ENCODE measurements around the gene CYP4F8.
A peak's percentile ranks its signal among the peaks of the same experiment; 100 is the strongest.

The CYP4F8 gene

DNA sequence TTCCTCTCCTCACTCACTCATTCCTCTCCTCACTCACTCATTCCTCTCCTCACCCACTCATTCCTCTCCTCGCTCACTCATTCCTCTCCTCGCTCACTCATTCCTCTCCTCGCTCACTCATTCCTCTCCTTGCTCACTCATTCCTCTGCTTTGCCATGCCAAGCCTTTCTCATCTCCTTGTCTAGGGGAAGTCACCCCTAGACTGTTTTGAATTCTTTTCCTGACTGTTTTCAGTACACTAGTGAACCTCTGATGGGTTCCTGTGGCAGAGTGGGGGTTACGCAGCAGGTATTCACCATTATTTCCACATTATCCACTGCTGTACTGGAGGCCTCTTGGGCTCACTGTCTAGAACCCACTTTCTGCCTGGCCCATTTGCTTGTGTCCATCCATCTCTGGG, 1.2 kb downstream of the CYP4F8 start:
- DNase-seq: no peak

GRCh38 chr19:15616627-15617270, 1.7 kb downstream of the CYP4F8 start:
- no peak for DNase-seq

DNA sequence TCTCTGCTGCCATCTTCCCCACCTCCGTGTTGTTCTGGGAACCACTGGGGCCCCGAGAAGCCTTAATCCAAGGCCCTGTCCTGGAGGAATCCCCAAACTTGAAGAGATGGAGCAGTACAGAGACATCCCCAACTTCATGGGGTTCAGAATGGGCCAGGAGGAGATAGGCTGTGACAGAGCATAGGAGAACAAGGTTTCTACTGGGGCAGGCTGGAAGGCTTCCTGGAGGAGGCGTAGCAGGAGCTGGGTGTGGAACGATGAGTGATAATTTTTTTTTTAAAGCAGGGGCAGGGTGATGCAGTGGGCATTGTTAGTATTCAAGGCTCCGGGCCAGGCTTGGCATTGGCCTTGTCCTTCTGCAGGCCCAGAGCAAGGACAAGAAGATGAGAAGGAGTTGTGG, 3.3 kb downstream of the CYP4F8 start:
- no peak for DNase-seq

- DNase-seq: no peak
These were observed 6.8 kb downstream of the CYP4F8 start for GRCh38 chr19:15621801-15622200.

DNA sequence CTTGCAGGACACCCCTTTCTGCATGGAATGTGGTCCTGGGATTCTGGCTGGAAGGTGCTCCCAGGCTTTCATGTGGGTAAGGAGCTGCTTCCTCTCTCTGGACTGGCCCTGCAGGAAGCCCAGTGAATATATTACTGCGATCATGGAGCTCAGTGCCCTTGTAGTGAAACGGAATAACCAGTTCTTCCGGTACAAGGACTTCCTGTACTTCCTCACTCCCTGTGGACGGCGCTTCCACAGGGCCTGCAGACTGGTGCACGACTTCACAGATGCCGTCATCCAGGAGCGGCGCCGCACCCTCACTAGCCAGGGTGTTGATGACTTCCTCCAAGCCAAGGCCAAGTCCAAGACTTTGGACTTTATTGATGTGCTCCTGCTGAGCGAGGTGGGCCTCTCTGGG, 8.0 kb downstream of the CYP4F8 start:
- DNase-seq: no peak

- DNase-seq: no peak
These were observed 8.8 kb downstream of the CYP4F8 start for GRCh38 chr19:15623711-15624318.

DNA sequence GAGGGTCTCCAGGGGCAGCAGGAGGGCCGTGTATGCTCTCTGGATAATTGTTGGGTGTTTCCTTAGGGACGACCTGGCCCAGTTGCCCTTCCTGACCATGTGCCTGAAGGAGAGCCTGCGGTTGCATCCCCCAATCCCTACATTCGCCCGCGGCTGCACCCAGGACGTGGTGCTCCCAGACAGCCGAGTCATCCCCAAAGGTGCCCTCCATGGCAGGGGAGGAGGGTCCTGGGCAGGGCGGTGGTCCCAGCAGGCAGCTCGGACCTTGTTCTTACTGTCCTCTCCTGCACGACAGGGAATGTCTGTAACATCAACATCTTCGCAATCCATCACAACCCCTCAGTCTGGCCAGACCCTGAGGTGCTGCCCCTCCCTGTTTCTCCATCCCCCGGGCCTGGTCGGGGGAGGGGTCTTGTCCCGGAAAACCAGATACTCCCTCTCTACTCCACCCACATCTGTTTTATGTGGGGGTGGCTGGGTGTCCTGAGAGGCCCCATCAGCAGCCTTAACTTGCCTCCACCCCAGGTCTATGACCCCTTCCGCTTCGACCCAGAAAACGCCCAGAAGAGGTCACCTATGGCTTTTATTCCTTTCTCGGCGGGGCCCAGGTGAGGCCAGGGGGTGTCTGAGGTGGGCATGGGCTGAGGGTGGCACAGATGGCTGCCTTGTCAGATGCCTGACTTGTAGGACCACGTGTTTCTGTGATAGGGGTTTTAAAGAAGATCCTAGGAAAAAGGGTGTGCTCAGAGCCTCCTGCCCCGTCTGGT, 13.4 kb downstream of the CYP4F8 start:
- DNase-seq: no peak

GRCh38 chr19:15629003-15629880, 14.2 kb downstream of the CYP4F8 start:
- peak in 49 of 51 donors; percentile 2 to 81 (median 46) for DNase-seq

DNA sequence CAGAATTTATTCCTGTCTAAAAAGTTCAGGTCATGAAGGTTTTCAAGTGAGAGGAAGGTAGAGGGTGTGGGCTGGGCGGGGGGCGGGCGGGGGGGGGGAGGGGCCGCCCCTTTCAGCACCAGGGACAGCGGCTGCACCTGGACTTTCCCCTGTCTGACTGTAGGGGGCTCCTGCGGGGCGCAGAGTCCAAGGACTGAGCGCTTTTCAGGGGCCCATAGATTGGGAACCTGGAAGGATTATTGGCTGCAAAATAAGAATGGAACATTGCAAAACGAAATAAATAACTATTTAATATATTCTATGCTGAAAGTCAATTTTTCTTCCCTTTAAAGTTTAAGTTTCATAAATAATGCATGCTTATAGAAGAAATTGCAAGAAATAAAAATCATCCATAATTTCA, 16.8 kb downstream of the CYP4F8 start:
- DNase-seq: peak in 2 of 51 donors; percentile 1 to 6

DNA sequence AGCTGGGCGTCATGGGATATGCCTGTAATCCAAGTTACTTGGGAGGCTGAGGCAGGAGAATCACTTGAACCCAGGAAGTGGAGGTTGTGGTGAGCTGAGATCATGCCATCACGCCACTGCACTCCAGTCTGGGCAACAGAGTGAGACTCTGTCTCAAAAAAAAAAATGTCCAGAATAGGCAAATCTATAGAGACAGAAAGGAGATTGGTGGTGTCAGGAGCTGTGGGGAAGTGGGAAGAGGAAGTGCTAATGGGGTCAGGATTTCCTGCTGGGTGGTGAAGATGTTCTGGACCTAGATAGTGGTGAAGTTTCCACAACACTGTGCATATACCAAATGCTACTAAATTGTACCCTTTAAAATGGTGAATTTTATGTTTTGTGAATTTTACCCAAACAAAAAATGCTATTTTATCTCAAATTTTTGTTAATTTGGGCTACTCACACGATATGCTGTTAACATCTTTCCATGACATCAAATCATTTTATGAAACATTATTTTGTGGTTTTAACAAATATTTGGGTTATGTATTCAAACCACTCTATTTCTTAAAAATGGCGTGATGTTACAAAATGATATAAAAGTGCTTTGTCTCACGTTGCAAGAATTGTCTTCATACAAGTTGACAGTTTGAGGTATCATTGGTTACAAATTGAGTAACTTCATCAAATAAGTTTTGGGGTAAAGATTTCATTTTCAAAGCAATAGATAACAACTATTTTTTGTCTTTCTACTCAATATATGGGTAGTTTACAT, 18.2 kb downstream of the CYP4F8 start:
- no peak for DNase-seq

GRCh38 chr19:15634105-15634504, 19.1 kb downstream of the CYP4F8 start:
- DNase-seq: no peak

- no peak for DNase-seq
These were observed 20.2 kb downstream of the CYP4F8 start for GRCh38 chr19:15635016-15635805.

DNA sequence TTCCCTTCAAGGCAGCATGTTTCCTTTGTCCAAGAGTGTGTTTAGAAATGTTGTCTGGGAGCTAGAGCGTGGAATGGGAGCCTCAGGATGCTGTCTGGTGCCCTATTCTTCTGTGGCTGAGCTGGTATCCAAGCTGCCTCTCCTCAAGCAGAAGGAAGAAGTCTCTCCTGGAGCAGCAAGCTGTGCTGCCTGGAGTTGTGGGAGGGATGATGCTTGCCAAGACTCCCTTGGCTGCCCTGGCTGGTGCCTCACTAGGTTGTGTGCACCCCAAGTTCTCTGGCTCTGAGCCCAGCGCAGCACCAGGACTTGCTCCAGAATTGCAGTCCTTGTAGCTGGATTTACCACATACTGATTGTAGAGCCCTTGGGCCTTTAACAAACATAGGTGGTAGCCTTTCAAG, 21.0 kb downstream of the CYP4F8 start:
- peak in 21 of 51 donors; percentile 0 to 59 (median 26) for DNase-seq

DNA sequence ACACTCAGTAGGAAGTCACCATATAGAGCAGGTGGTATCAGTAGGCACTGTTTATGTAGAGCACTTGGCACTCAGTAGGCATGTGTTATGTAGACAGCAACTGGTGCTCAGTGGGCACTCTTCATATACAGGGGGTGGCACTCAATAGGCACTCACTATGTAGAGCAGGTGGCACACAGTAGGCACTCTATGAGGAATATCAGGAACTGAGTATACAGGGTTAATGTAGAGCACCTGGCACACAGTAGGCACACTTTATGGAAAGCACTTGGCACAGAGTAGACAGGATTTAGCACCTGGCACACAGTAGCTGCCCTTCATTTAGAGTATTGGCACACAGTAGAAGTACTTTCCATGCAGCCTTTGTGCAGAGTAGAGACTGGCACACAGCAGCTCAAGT, 24.6 kb downstream of the CYP4F8 start:
- DNase-seq: no peak

DNA sequence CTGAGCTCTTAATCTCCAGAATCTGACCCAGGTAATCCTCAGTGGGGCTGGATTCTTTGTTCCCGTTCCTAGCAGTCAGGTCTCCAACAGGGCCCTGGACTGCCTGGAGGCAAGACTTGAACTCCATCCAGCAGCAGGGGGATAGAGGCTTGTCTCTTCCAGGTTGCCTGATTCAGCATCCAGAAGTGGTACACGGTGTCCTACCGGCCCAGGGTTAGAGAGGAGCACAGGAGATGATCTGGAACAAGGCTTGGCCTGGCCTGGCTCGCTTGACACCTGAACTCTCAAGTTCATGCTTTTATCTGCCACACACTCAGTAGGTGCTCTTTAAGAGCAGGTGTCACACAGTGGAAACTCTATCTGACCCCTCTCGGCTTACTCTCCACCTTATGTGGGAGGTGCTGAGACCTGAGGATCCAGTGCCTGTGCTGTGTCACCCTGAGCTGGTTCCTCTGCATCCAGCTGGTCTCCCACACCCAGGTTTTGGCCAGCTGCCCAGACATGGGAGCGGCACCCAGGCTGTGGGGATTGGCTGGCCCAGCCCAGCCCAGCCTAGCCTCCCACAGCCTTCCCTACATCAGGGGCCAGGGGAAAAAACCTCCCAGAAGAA, 25.4 kb downstream of the CYP4F8 start, which contains the start of gene CYP4F3:
CYP4F3 (plus strand) TSS at position 604 of the 610 bp plus-strand sequence. CDS start 519 bp downstream, outside the sequence.
- peak in 8 of 51 donors; percentile 4 to 32 (median 6) for DNase-seq

GRCh38 chr19:15640904-15641597, 26.0 kb downstream of the CYP4F8 start:
- DNase-seq: peak in 1 of 51 donors; percentile 32

GRCh38 chr19:15641901-15642491, 27.0 kb downstream of the CYP4F8 start:
- DNase-seq: no peak

- DNase-seq: no peak
These were observed 27.8 kb downstream of the CYP4F8 start for GRCh38 chr19:15642807-15643206.
